Panc1 (cell line): ENCODE data around the gene HSD17B14. TPM values are rescaled to one million over a fixed set of nuclear protein-coding genes. Genes with fewer than 3 reads are reported as not detected.
"Not testable (repeated sequence)": the region's sequence is repeated elsewhere in the genome, so short reads cannot be mapped to it uniquely, and the experiment has no call there.

ENCODE experiments used
- ATAC-seq: fragments of 200-7000 bp; cut with Tn5 transposase; 2 replicates; pipeline ENCODE4 v1.9.1; 2020; ENCODE audit warnings: mild to moderate bottlenecking, moderate library complexity
- BruUV-seq: library from RNA; stranded (reverse); fragments of 400-500 nt; replicated peaks from 2 replicates; lab custom pipeline; 2021; lab: Mats Ljungman, UMichigan
- CTCF ChIA-PET: fragments of 300-600 bp; sonication (Branson Sonifier 250); formaldehyde crosslinking; loops from one replicate; lab custom pipeline; 2022; ENCODE audit warnings: antibody characterized with exemption; lab: Charles Lee
- POLR2A ChIA-PET: fragments of 300-600 bp; sonication (Branson Sonifier 250); formaldehyde crosslinking; loops from one replicate; lab custom pipeline; 2022; ENCODE audit warnings: antibody characterized with exemption; lab: Charles Lee
- DNase-seq: peaks from one replicate; pipeline ENCODE4 v3.0.0-alpha.2; 2010; ENCODE audit warnings: low read depth, low spot score
- H3K27ac ChIP-seq: 2 replicates; pipeline ENCODE4 v1.5.1; 2011; ENCODE audit warnings: mild to moderate bottlenecking, low read length, inconsistent platforms
- H3K27me3 ChIP-seq: fragments of 200-500 bp; sonication (Bioruptor generic); 2 replicates; pipeline ENCODE4 v1.6.0; 2014; ENCODE audit warnings: low read length, inconsistent platforms; ENCODE audit not compliant: control insufficient read depth, insufficient read depth
- H3K36me3 ChIP-seq: fragments of 200-500 bp; sonication (Bioruptor generic); 2 replicates; pipeline ENCODE4 v1.5.1; 2014; ENCODE audit warnings: inconsistent platforms, mild to moderate bottlenecking, low read length, moderate library complexity; ENCODE audit not compliant: control insufficient read depth, insufficient read depth
- H3K4me1 ChIP-seq: 2 replicates; pipeline ENCODE4 v1.5.1; 2011; ENCODE audit warnings: inconsistent platforms, mild to moderate bottlenecking, low read length, moderate library complexity; ENCODE audit not compliant: control insufficient read depth, insufficient read depth
- H3K4me3 ChIP-seq, 2 experiments: 2 replicates each; pipeline ENCODE4 v1.5.1; 2011 to 2012; ENCODE audit warnings: low read depth in 2 of 2, low read length in 2 of 2, mild to moderate bottlenecking in 2 of 2, inconsistent platforms in 1 of 2, moderate library complexity in 1 of 2
- H3K9me3 ChIP-seq: fragments of 200-500 bp; sonication (Bioruptor generic); 2 replicates; pipeline ENCODE4 v1.5.1; 2014; ENCODE audit warnings: low read depth, mild to moderate bottlenecking, inconsistent platforms, low read length, moderate library complexity; ENCODE audit not compliant: control insufficient read depth, insufficient read depth
- POLR2AphosphoS5 ChIP-seq: IDR thresholded peaks from 2 replicates; pipeline ENCODE4 v1.6.1; 2012; ENCODE audit warnings: mild to moderate bottlenecking, low read depth, low read length, moderate library complexity
- REST ChIP-seq, 2 experiments: IDR thresholded peaks; 2 replicates each; pipeline ENCODE4 v1.6.1; 2011 to 2012; ENCODE audit warnings: low read depth in 2 of 2, control low read depth in 1 of 2, low read length in 1 of 2, mild to moderate bottlenecking in 1 of 2, moderate library complexity in 1 of 2; ENCODE audit not compliant: insufficient read depth in 1 of 2
- SIN3A ChIP-seq: IDR thresholded peaks from 2 replicates; pipeline ENCODE4 v1.6.1; 2012; ENCODE audit warnings: low read depth, mild to moderate bottlenecking, low read length, moderate library complexity, borderline replicate concordance; ENCODE audit not compliant: insufficient read depth
- TCF7L2 ChIP-seq: IDR thresholded peaks from 2 replicates; pipeline ENCODE4 v1.6.1; 2011; ENCODE audit warnings: mild to moderate bottlenecking, low read depth, low read length, inconsistent platforms
- in situ Hi-C: cut with HindIII; loops from 2 replicates; pipeline ENCODE4 v1.10.0; 2016; ENCODE audit warnings: low sequenced_read_pairs, low pct_unique_long_range_greater_than_20kb
- intact Hi-C: fragments of 100-400 bp; cut with micrococcal nuclease; formaldehyde crosslinking; loops from one replicate; pipeline ENCODE4 v1.10.0; 2022; ENCODE audit not compliant: unreplicated experiment
- total RNA-seq: library from RNA; stranded (reverse); gene quantifications from one replicate; pipeline ENCODE4 v1.2.1, GENCODE V29; 2021; ENCODE audit not compliant: unreplicated experiment
- TF ChIP-seq, protein P1 (sequence below): fragments of 450-650 bp; IDR thresholded peaks from 2 replicates; pipeline ENCODE4 v1.5.1; 2017; ENCODE audit warnings: mild to moderate bottlenecking

The HSD17B14 gene
- total RNA-seq, 1 experiment from 2014 or later, result 20.8 TPM

DNA sequence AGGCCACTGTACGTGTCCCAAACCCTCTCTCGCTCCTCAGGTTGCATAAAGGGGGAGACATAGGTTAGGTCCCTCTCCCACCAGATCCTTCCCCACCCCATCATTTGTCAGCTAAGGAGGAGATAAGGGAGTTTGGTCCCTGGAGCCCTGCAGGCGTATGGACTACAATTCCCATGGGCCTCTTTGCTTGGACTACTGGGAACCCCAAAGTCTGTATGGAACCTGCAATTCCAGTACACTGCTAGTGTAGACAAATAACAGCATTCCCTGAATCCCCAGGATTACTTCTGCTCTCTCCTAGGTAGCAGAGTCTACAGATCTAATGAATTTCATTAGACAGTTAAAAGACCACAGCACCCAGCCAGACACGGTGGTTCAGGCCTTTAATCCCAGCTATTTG, 16.0 kb upstream of the HSD17B14 start:
- no peak for TF ChIP-seq TCF7L2
- TF ChIP-seq, protein P1, sequence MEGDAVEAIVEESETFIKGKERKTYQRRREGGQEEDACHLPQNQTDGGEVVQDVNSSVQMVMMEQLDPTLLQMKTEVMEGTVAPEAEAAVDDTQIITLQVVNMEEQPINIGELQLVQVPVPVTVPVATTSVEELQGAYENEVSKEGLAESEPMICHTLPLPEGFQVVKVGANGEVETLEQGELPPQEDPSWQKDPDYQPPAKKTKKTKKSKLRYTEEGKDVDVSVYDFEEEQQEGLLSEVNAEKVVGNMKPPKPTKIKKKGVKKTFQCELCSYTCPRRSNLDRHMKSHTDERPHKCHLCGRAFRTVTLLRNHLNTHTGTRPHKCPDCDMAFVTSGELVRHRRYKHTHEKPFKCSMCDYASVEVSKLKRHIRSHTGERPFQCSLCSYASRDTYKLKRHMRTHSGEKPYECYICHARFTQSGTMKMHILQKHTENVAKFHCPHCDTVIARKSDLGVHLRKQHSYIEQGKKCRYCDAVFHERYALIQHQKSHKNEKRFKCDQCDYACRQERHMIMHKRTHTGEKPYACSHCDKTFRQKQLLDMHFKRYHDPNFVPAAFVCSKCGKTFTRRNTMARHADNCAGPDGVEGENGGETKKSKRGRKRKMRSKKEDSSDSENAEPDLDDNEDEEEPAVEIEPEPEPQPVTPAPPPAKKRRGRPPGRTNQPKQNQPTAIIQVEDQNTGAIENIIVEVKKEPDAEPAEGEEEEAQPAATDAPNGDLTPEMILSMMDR, result no peak
- in situ Hi-C loops, result no loop called here
- ChIA-PET POLR2A (no interaction called here), CTCF (interaction anchor here (0.5 to 1.0 kb wide), 2 partner anchors 10 to 12 kb away, joined by 3 to 4 read pairs; no protein-coding TSS in a partner anchor)
- no peak overlapping the region for H3K27ac ChIP-seq
- intact Hi-C loops, result no loop called here
- no peaks in the 10 kb centered on the region for H3K4me1 ChIP-seq
- H3K36me3 ChIP-seq, result no peaks in the 10 kb centered on the region
- ATAC-seq (0 out of 2 replicates have a peak, but pooled peaks have one; percentile 56), DNase-seq (no peak)
- no peaks in the 10 kb centered on the region for H3K9me3 ChIP-seq
- H3K27me3 ChIP-seq, result no peaks in the 10 kb centered on the region
- BruUV-seq, result no TSS peak
- H3K4me3 ChIP-seq, result no peak overlapping the region

DNA sequence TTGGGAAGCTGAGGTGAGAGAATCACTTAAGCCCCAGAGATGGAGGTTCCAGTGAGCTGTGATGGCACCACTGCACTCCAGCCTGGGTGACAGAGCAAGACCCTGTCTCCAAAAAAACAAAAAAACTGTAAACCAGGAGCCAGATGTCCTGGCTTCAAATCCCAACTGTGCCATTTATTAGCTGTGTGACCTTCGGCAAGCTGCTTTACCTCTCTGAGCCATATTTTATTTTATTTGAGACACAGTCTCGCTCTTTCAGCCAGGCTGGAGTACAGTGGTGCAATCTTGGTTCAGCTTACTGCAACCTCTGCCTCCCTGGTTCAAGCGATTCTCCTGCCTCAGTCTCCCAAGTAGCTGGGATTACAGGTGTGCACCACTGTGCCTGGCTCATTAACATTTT, 10.4 kb upstream of the HSD17B14 start:
- BruUV-seq, CTCF ChIA-PET, H3K4me3 ChIP-seq, H3K9me3 ChIP-seq, in situ Hi-C loops, H3K4me1 ChIP-seq, ATAC-seq, DNase-seq, intact Hi-C loops, H3K27me3 ChIP-seq, POLR2A ChIA-PET, H3K36me3 ChIP-seq, H3K27ac ChIP-seq: not testable (repeated sequence)

GRCh38 chr19:48845384-48845783, 9.1 kb upstream of the HSD17B14 start:
- in situ Hi-C loops, result no loop called here
- CTCF ChIA-PET, result no interaction called here

More at GRCh38 chr19:48845384-48845783, 9.1 kb upstream of the HSD17B14 start:
- H3K27ac ChIP-seq, result no peak overlapping the region
- TF ChIP-seq, protein P1, result no peak
- no peak for TF ChIP-seq SIN3A
- TF ChIP-seq REST (IDR thresholded peaks at IDR 0.05; ENCODE audit: insufficient read depth in 1 of 2, low read depth in 2 of 2, low read length in 1 of 2), result no peak
- no peak for TF ChIP-seq POLR2AphosphoS5
- no peak for TF ChIP-seq TCF7L2
- H3K9me3 ChIP-seq, result no peaks in the 10 kb centered on the region
- intact Hi-C loops, result no loop called here
- POLR2A ChIA-PET, result interaction anchor here (0.5 kb wide), 1 partner anchor 135 kb away, joined by 4 read pairs; no protein-coding TSS in a partner anchor
- DNase-seq (no peak), ATAC-seq (no peak)
- no peaks in the 10 kb centered on the region for H3K27me3 ChIP-seq
- no peaks in the 10 kb centered on the region for H3K36me3 ChIP-seq
- no TSS peak for BruUV-seq
- H3K4me1 ChIP-seq, result no peaks in the 10 kb centered on the region
- H3K4me3 ChIP-seq, result no peak overlapping the region
